HG02970 (cell line): ENCODE results near the gene ANKRD40.
"Not testable (repeated sequence)": the region's sequence is repeated elsewhere in the genome, so short reads cannot be mapped to it uniquely, and the experiment has no call there.

Source experiments
- ATAC-seq: cut with Tn5 transposase; IDR thresholded peaks from one replicate; pipeline ENCODE4 v1.9.1; 2021; ENCODE audit warnings: mild to moderate bottlenecking, moderate library complexity, moderate number of reproducible peaks; ENCODE audit not compliant: unreplicated experiment, low FRiP score

Gene ANKRD40

DNA sequence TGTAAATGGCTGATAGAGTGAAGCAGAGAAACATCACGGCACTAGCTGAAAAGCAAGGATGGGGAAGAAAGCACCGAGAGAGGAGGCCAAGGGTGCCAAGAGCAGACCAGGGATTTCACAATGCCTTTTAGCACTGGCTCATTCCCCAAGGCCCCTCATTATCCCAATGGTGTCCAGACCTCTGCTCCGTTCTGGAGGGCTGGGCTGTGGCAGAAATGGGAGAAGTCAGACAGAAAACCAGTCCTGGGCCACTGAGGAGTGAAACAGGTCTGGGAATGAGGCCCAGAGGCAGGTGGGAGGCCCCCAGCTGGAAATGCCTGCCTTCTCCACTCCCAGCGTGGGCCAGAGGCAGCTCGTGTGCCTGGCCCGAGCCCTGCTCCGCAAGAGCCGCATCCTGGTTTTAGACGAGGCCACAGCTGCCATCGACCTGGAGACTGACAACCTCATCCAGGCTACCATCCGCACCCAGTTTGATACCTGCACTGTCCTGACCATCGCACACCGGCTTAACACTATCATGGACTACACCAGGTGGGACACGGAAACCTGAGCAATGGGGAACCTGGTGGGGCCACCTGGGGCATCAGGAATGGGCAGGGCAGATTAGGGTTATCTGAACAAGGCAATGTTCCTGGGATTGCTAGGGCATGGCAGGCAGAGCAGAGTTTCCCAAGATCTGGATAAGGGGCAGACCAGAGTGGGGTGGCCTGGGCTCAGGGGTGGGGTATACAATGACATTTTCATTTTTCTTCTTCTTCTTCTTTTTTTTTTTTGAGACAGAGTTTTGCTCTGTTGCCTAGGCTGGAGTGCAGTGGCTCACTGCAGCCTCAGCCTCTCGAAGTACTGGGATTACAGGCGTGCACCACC lies 20.3 kb downstream of the ANKRD40 start:
- no peak for ATAC-seq

DNA sequence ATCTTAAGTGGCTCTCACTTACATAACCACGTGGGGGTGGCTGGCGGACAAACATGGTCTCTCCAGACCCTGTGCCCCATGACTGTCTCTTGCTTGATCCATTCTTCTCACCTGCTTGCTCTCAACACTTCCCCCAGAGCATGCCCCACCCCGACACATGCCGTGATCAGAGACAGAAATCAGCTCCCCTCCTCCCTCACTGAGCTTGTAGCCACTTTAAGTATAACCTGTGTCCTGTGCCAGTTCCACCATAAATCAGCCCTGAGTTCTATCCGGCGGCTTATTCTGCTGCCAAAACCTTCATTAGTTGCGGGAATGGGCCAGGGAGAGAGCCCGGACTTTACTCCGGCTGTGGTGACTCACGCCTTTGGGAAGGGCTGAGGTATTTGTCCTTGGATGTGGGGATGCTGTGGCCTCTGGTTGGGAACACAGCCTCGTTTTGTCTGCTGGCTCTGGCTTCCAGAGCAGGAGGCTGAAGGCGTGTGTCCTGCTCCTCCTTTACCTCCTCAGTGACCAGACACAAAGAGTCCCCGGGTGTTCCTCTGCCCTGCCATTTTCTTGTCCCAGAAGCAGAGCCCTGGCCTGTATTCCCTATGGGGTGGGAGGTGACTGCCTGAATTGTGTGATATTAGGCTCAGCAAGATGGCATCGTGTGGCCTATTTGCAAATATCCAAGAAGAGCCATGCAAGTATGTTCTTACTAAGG lies 21.1 kb downstream of the ANKRD40 start:
- ATAC-seq, result no peak

DNA sequence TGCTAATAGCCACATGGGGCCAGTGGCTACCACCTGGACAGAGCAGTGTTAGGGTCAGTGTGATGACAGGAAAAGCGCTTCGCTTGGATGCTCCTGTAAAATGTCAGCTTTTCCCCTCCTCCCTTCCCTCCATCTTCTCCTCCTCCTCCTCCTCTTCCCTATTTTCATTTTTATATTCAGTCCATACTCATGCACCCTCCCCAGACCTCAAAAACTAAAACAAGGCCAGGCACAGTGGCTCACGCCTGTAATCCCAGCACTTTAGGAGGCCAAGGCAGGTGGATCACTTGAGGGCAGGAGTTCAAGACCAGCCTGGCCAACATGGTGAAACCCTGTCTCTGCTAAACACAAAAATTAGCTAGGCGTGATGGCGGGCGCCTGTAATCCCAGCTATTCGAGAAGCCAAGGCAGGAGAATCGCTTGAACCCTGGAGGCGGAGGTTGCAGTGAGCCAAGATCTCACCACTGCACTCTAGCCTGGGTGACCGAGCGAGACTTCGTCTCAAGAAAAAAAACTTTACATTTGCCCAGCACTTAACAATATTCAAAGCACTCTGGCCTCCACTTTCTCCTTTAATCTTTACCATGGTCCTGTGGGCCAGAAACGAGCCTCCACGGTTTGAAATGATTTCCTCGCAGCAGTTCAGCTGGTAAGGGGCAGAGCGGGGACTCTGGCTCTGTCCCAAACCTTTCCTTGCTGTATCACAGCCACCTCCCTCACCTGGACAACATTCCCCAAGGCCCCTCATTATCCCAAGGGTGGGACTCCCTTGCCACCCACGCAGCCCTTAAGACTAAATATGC lies 21.8 kb downstream of the ANKRD40 start:
- no peak for ATAC-seq

DNA sequence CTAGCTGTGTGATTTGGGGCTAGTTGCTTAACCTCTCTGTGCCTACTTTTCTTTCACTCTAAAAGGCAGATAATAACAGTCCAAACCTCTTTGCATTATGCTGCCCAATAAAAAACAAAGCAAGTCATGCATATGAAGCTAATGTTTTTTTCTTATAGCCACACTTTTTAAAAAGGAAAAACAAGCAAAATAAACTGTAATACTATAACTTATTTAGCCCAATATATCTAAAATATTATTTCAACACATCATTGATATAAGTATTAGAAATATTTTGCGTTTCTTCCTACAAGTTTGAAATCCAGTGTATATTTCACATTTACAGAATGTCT lies 22.4 kb downstream of the ANKRD40 start:
- ATAC-seq, result no peak

DNA sequence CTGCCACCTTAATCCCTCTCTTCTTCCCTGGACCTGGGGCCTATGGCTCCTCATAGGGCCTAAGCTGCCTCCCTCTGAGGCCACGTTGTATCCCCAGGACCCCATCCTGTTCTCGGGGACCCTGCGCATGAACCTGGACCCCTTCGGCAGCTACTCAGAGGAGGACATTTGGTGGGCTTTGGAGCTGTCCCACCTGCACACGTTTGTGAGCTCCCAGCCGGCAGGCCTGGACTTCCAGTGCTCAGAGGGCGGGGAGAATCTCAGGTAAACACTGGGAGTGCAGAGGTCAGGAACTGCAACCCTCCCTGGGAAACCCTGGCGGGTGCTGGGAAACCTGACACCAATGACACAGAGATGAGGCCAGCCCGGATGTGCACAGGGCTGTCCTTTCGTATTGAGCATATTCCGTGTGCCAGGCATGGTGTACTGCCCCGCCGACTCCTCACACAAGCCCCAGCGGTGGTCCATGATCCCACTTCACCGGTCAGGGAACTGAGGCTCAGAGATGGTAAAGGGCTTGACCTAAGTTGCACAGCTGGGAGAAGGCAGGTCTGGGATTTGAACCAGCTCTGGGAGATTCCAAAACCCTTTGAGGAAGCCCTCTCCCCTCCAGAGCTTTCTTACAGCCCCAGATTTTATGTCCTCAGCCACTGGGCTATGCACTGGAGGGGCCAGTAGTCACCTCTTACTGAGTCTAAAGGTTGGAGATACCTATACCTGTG lies 22.9 kb downstream of the ANKRD40 start:
- no peak for ATAC-seq

DNA sequence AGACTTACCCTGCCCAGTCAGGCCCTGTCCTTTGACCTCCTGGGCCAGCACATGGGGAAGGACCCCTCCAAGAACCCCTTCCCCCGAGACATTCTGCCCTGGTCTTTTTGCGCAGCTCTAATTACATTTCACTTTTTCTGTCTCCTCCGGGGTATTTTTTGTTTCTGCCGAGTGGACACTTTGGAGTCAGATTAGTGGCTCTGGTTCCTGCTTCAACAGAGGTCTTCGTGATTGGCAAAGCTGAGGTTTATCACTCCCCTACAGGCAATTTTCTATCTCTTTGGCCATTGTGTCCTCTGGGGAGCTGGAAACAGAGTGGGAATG lies 23.5 kb downstream of the ANKRD40 start:
- no peak for ATAC-seq

DNA sequence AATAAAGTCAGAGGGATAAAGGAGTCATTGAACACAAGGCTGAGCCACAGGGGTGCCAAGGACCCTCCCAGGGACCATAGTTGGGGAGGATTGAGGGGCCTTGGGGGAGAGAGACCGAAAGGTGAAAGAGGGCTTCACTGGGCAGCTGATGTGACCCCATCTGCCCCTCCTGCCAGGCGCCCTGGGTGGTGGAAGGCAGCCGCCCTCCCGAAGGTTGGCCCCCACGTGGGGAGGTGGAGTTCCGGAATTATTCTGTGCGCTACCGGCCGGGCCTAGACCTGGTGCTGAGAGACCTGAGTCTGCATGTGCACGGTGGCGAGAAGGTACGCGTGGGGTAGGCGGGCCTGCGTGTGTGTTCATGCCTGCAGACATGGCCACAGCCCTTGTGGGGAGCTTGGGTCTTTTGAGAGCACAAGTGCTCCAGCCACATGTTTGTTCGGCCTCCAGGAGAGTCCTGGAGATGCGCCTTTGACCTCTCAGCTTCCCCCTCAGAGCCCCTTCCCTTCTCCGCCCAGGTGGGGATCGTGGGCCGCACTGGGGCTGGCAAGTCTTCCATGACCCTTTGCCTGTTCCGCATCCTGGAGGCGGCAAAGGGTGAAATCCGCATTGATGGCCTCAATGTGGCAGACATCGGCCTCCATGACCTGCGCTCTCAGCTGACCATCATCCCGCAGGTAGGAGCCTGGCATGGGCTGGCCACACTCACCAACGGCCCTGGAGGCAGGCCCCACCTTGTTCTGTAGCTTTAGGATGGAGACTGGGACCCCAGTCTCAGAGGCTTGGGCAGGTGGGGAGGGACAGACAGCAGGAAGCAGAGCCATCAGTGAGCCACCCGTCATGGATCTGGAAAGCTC lies 24.1 kb downstream of the ANKRD40 start:
- ATAC-seq, result no peak

DNA sequence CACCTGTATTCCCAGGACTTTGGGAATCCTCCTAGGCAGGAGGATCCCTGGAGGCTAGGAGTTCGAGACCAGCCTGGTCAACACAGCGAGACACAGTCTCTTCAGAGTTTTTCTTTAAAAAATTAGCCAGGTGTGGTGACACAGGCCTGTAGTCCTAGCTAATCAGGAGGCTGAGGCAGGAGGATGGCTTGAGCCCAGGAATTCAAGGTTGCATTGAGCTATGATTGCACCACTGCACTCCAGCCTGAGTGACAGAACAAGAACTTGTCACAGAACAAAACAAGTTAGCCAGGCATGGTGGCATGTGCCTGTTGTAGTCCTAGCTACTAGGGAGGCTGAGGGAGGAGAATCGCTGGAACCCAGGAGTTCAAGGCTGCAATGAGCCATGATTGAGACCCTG lies 24.8 kb downstream of the ANKRD40 start:
- no peak for ATAC-seq

DNA sequence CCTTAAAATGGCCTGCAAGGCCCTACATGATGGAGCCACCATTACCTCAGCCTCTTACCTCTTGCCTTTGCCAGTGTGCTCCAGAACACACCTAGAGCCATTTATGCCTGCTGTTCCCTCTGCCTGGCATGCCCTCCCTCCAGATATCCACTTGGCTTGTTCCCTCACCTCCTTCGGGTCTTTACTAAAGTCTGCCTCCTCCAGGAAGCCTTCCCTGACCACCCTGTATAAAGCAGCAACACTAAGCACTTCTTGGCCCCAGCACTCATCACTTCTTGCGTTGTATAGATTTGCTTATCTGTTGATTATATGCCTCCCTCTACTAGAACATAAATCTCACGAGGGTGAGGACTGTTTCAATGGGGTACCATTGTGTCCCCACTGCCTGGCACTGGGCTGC lies 25.3 kb downstream of the ANKRD40 start:
- ATAC-seq, result no peak

DNA sequence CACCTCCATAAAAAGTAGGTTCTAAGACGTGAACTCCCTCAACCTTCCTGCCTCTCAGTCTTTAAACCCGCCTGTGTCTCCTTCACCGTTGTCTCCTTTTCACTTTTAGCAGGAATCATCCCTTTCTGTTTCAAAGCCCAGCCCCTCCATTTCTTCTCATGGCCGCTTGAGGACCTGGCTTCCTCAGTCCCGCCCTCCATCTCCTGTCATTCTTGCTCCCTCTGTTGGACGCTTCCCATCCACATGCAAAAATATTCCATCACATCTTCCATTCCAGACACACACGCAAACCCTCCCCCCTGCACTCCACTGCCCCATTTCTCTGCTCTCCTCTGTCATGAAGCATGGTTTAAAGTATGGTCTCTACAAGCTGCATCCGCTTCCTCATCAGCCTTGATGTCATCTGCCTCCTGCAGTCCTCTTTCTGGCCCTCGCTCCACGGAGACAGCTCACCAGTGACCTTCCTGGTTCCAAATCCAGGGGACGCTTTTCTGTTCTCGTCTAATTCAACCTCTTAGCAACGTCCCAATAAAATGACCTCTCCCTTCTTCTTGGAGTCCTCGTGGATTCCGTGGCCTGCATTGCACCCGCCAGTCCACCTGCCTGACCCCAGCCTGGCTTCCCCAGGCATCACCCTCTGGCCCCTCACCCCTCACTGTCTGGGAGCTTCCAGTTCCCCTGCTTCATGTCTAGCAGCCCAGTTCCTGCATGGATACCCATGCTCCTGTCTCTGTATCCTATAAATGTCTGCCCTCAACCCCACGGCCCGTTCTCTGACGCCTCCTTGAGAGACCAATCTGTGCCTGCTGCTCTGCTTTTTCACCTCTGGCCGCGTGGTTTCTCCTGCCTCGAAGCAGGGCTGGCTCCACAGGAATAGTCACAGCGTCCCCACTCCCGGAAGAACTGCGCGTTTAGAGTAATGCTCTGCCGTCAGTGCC lies 26.2 kb downstream of the ANKRD40 start:
- ATAC-seq, result no peak

DNA sequence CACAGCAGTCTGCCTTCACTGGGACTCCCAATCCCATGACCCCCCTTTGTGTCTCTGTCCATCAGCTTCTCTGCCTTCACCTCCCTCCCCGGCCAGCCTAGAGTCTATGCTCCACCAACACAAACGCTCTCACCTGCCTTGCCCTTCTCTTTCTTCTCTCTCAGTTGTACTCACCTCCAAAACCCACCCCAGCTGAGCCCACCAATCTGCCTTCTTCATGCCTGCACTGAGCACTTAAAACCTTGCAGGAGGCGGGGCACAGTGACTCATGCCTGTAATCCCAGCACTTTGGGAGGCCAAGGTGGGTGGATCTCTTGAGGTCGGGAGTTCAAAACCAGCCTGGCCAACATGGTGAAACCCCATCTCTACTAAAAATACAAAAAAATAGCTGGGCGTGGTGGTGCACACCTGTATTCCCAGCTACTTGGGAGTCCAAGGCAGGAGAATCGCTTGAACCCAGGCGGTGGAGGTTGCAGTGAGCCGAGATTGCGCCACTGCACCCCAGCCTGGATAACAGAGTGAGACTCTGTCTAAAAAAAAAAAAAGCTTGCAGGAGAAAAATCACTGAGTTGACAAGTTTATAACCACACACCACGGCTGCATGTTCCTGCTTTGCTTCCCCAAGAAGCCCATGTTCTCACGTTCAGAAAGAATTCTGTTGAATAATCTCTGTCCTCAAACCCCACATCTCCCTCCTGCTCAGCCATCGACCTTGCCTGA lies 27.0 kb downstream of the ANKRD40 start:
- not testable (repeated sequence) for ATAC-seq

DNA sequence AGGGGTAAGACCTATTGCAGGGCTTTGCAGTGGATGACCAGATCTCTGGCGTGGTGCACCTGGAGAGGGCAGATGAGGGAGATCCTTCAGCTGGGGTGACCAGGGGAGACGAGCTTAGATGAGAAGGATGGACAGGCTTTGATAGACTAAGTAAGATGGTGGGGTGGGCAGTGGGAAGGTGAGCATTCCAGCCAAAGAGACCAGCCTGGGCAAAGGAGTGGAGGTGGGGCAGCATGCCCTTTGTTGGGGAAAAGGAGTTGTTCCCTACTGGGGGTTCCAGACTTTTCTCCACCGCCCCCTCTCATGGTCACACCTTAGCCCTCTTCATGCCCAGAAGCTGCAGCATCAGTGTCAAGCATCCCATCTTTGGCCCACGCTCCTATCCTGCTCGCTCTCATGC lies 27.6 kb downstream of the ANKRD40 start:
- no peak for ATAC-seq

DNA sequence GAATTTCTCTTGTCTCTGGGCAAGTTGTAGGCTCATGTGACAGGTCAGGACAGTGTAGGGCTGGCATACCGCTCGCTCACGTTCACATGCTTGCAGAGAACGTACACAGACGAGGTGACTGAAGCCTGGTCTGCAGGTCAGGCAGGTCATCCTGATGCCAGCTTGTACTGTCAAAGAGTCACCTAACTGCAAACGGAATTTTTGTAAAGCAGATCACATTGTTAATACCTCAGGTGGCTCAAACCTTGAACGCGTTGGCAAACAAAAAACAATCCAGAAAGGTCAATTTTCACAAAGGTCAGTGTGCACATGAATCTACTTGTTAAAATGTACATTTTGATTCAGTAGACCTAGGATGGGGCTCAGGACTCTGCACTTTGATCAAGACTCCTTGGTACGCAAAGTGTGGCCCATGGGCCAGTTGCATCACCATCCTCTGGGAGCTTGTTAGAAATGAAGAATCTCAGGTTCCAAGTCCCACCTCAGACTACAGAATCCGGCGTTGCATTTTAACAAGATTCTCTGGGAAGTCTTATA lies 28.6 kb downstream of the ANKRD40 start:
- ATAC-seq, result no peak

DNA sequence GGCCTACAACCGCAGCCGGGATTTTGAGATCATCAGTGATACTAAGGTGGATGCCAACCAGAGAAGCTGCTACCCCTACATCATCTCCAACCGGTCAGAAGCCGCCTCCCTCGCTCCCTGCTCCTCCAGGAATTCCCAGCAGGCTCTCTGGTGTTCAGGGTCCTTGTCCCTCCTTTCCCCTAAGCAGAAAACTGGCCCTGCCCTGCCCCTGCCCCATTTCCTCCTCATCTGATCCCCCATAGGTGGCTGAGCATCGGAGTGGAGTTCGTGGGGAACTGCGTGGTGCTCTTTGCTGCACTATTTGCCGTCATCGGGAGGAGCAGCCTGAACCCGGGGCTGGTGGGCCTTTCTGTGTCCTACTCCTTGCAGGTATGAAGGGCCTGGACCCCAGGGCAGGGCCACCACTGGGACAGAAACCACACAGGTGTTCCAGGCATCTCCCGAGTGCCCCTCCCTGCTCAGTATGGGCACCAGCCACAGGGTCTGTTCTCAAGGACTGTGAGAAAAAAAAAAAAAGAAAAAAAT lies 29.8 kb downstream of the ANKRD40 start:
- ATAC-seq, result no peak

DNA sequence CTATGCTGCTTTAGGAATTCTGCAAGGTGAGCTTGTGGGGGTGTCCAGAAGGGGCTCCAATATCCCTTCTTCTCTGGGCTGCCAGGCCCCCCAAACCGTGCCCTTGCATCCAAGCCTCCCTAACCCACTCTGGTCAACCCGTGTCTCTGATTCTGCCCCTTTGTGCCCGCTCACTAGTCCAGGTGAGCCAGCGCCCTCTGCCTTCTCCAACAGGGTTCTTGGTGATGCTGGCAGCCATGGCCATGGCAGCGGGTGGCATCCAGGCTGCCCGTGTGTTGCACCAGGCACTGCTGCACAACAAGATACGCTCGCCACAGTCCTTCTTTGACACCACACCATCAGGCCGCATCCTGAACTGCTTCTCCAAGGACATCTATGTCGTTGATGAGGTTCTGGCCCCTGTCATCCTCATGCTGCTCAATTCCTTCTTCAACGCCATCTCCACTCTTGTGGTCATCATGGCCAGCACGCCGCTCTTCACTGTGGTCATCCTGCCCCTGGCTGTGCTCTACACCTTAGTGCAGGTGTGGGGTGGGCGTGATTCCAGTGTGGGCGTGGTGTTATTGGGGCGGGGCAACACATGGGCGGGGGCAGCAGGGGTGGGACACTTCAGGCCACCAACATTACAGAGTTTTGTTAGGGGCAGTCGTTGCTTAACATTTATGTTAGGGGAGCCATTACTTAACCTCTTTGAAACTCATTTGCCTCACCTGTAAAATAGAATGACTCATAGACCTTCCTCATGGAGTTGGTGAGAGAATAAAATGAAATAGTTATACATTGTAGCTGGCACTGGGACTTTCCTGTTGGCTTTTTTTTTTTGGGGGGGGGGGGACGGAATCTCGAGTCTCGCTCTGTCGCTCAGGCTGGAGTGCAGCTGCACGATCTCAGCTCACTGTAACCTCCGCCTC lies 31.4 kb downstream of the ANKRD40 start:
- ATAC-seq, result no peak

DNA sequence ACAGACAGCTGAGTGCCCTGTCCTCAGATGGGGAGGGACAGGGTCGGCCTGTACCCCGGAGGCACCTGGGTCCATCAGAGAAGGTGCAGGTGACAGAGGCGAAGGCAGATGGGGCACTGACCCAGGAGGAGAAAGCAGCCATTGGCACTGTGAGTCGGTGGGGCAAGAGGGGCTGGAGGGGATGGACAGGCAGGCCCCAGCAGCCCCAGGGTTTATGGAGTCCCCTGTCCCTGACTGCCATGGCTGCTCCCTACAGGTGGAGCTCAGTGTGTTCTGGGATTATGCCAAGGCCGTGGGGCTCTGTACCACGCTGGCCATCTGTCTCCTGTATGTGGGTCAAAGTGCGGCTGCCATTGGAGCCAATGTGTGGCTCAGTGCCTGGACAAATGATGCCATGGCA lies 32.1 kb downstream of the ANKRD40 start:
- ATAC-seq, result no peak

DNA sequence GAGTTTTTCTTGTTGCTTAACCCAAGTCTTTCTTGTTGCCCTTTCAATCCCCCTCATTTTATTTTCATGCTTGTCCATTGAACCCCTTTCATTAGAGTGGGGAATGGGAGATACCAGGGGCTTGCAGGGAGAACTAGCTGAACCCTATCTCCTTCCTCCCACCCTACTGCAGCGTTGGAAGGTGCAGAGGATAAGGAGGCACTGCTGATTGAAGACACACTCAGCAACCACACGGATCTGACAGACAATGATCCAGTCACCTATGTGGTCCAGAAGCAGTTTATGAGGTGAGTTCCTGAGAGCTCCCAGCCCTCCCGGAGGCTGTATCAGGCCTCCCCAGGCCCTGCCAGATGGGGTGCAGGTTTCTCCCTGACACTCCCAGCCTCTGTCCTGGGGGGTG lies 32.5 kb downstream of the ANKRD40 start:
- no peak for ATAC-seq
